Ovary (tissue), 3 donors: ENCODE data around the gene LSMEM2.

ENCODE experiments used
- CTCF ChIP-seq, 3 donors: fragments of 450-650 bp in 2 of 3; fragments of 200-600 bp in 1 of 3; IDR thresholded peaks; one replicate each; pipeline versions ENCODE4 v1.5.1 to v1.8.0; 2016 to 2022; ENCODE audit warnings: antibody characterized with exemption in 3 of 3, mild to moderate bottlenecking in 1 of 3
- EP300 ChIP-seq: sonication (generic); formaldehyde crosslinking; IDR thresholded peaks from one replicate; pipeline ENCODE4 v1.6.1; 2017; ENCODE audit warnings: antibody characterized with exemption
- POLR2A ChIP-seq: fragments of 450-650 bp; IDR thresholded peaks from one replicate; pipeline ENCODE4 v1.6.1; 2017; ENCODE audit warnings: antibody characterized with exemption, mild to moderate bottlenecking, moderate library complexity
- donor health status: DM: no; HTN: no; CAD: no.

- TF ChIP-seq EP300 = no peak
- TF ChIP-seq CTCF (IDR thresholded peaks at IDR 0.05) = no peak
- TF ChIP-seq POLR2A = no peak
Measured at GRCh38 chr3:50330330-50330729, 51.4 kb downstream of the LSMEM2 start.
